HG03196 (cell line): Measurements from ENCODE around the gene ARV1.

Source experiments
- ATAC-seq: cut with Tn5 transposase; IDR thresholded peaks from one replicate; pipeline ENCODE4 v1.9.1; 2021; ENCODE audit not compliant: unreplicated experiment

The ARV1 gene

GRCh38 chr1:230978491-230979388 is at the start of gene ARV1, which contains the start of gene TTC13:
ARV1 (plus strand) TSS chr1:230979094; CDS start chr1:230979106, 12 bp downstream.
TTC13 (minus strand) TSS chr1:230978861; CDS start chr1:230978830, 31 bp downstream.
- peak; percentile 93 for ATAC-seq

DNA sequence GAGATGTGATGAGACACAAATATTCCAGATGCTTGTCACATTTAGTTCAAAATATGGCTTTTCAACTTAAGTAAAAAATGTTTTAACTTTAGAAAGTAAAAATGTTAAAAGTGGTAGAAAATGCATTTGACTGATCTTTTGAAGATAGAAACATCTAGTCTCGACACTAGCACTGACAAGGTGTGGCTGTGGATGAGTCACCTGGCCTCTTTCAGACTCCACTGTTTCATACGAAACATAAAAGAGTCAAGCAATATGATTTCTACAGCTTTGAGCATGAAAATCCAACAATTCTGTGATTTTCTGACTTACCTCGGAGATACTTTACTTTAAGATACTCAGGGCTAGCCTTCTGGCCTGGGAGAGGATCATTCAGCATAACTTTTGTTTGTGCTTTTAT is 47.9 kb upstream of the ARV1 start:
- ATAC-seq: no peak

DNA sequence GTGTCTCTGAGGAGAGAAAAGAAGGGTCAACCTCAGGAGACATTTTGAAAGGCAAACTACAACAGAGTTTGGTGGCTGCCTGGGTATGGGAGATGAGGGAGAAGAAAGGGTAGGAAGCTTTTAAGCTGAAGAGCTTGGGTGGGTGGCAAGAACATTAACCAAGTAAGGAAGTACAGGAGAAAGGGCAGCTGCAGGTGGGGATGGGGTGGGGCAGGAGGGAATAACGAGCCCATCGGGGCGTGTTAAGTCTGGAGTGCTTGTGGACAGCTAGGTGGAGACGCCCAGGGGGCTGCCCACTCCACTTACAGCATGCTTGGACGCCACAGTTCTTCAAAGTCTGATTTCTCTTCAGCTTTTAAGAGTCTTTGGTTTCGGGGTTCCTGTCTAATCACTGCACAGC is 43.0 kb upstream of the ARV1 start:
- no peak for ATAC-seq

DNA sequence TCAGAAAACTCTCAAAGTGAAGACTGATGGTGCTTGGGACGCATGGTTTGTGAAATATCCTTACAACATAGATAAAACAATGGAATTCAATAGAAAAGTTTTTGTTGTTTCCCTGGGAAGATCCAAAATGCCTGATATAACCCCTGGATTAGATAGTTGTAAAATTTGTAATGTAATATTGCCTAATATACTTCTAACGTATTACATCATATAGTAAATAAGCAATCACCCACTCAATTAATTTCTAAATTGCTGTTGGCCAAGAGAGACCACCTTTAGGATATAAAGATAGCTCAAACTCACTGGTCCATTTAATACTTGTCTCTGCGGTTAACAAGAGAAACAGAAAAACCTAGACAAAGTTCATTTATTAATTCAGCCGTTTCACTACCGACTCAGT is 42.4 kb upstream of the ARV1 start:
- no peak for ATAC-seq

- ATAC-seq: no peak
Observed at GRCh38 chr1:230937371-230937770, 41.5 kb upstream of the ARV1 start.

DNA sequence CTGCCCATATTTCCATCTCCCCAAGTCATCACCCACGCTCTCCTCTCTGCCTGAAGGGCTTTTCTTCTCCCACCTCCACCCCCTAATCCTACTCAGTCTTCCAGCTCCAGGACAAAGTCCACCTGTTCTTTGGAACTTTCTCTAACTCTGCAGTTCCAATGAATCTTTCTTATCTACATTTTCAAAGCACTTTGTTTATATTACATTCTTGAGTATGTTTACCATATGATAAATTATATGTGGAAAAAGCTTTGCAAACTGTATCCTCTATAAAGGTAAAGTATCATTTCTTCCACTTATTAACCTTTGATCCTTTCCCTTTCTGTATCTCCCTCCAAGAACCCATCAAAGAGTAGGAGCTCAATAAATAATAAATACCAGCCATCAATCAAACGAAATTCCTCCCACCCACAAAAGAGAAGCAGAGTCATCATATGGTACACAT is 39.9 kb upstream of the ARV1 start:
- no peak for ATAC-seq

- no peak for ATAC-seq
Observed at GRCh38 chr1:230939806-230940489, 38.9 kb upstream of the ARV1 start.

DNA sequence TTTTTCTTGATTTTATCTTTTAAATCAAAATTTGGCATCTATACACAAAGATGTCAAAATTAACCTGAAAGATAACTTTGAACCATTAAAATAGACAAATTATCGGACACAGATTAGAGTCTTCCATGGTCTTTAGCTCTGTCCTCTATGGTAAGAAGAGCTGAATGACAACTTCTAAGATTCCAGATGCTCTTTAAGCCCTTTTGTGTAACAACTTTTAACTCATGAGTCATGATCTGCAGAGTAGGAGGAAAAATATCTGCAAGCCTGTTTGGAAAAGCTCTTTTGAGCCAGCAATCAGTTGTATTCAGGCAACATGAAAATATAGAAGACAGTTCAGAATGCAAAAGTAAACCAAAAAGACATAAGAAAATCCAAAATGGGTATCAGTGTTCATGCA is 38.0 kb upstream of the ARV1 start:
- ATAC-seq: no peak

DNA sequence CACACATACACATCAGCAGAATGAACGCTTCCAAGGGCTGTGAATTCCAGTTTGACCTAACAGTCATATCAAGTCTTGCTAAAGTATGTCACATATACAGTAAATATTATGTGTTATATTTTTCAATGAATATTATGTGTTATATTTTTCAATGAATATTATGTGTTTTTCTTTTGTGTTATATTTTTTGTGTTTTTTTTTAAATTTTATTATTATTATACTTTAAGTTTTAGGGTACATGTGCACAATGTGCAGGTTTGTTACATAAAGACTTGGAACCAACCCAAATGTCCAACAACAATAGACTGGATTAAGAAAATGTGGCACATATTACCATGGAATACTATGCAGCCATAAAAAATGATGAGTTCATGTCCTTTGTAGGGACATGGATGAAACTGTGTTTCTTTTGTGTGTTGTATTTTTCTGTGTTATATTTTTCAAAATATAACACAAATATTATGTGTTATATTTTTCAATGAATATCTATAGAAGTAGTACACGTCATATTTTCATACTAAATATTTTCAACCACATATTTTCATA is 35.8 kb upstream of the ARV1 start:
- no peak for ATAC-seq

- ATAC-seq: no peak
Observed at GRCh38 chr1:230948301-230948700, 30.6 kb upstream of the ARV1 start.

DNA sequence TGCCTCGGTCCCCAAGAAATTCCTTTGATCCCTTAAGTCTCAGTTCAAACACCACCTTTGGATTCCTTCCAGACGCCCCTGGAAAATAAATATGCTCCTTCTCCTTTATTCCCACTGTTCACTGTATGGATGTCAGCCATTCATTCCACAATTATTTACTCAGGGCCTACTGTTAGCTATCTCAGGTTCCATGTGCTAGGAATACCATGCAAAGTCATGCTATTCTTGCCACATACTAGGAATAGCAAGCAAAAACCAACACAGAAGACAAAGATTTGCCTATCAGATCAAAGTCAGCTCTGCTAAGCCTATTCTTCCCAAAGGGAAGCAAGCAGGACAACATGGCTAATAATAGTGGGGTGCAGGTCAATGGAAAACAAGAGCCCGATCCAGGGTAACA is 30.0 kb upstream of the ARV1 start:
- no peak for ATAC-seq

GRCh38 chr1:230950404-230950803 is 28.5 kb upstream of the ARV1 start:
- ATAC-seq: no peak

GRCh38 chr1:230957580-230957989 is 21.3 kb upstream of the ARV1 start:
- ATAC-seq: peak; percentile 57

GRCh38 chr1:230958370-230958769 is 20.5 kb upstream of the ARV1 start:
- ATAC-seq: no peak

DNA sequence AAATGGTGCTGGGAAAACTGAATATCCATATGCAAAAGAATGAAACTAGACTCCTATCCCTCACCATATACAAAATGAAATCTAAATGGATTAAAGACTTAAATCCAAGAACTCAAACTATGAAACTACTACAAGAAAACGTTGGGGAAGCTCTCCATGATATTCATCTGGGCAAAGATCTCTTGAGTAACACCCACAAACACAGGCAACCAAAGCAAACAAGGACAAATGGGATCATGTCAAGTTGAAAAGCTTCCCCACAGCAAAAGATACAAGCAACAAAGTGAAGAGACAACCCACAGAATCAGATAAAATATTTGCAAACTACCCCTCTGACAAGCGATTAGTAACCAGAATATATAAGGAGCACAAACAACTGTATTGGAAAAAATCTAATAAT is 14.0 kb upstream of the ARV1 start:
- no peak for ATAC-seq

DNA sequence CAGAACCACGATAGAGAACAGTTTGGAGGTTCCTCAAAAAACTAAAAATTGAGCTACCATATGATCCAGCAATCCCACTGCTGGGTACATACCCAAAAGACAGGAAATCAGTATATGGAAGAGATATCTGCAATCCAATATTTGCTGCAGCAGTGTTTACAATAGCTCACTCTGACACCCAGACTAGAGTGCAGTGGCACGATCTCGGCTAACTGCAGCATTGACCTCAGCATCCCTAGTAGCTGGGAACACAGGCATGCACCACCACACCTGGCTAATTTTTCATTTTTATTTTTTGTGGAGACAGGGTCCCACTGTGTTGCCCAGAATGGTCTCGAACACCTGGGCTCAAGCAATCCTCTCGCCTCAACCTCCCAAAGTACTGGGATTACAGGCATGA is 13.4 kb upstream of the ARV1 start:
- ATAC-seq: no peak

DNA sequence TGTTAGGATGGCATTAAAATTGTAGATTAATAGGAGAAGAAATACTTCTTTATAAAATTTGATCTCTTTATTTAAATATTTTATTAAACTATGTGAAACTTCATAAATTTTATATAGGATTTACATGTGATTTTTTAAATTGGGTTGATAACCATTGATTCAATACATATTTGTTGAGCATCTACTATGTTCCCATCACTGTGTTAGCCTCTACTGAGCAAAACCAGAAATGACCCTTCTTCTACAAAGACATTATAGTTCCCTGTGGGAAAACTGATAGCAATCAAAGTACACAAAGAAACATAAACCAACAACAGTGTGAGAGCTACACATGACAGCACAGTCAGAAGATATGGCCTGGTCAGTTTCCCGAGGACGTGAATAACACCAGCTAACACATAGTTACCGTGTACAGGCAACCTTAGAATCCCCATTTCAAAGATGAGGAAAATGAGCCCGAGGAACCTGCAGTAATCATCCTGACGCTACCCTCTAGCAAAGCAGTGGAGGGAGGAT is 12.5 kb upstream of the ARV1 start:
- ATAC-seq: no peak

DNA sequence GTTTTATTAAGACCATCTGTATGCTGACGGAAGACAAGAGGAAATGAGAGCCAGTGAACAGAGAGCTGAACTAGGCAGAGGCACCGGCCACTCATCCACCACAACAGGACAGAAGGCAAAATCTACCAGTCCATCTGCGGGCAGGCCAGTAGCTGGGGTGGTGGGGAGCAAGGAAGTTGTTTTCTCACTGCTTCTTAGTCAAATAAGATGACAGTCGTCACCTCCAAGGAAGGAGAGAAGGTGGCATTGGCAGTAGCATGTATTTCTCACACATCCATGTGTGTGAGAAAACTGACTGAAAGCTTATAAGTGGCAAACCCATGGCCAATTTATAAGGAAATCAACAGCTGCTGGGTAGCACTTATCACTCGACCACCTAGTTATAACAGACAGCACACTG is 8.5 kb upstream of the ARV1 start:
- no peak for ATAC-seq

DNA sequence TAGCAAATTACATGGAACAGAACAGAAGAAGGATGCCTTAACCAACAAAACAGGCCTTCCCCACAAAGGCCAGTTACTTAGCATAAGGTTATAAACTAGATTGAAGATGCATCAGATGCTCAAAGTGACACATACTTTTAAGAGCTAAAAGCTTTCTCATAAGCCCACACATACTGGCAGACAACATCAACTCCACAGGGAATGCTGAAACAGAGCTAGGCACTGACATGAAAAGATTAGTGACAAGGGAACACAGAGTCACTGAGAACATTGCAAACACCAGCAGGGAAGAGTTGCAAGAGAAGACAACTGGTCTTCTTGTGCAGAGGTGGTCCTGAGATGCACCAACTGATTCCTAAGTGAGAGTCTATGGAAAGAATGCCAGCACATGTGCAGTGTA is 7.1 kb upstream of the ARV1 start:
- no peak for ATAC-seq

DNA sequence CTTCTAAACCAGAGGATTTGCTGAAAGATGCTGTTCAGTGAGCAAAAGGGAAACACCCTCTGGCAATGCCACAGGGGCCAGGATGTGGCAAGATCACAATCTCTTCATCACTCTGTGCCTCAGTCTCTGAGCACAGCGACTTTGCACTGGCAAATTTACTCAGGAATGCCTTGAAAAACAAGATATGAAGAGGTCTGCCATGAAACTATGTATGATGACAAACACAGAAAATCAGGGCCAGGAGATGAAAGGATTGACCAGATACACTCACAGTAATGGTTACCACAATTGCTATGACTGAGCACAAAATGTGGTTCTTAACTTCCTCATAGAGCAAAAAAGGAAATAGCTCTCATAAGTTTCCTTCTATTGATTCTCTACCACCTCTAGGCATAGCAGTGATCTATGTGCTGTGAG is 6.0 kb upstream of the ARV1 start:
- ATAC-seq: peak; percentile 65

GRCh38 chr1:230975636-230976035 is 3.3 kb upstream of the ARV1 start:
- ATAC-seq: no peak

GRCh38 chr1:230976360-230976759 is 2.5 kb upstream of the ARV1 start:
- ATAC-seq: no peak
